NB4 (cell line): Measurements from ENCODE around the gene CA9.

Experiments
- CTCF ChIP-seq: IDR thresholded peaks from one replicate; pipeline ENCODE4 v1.5.1; 2012; ENCODE audit warnings: low read depth, low read length
- MAX ChIP-seq: IDR thresholded peaks from 2 replicates; pipeline ENCODE4 v1.6.1; 2011; ENCODE audit warnings: low read depth, low read length
- MYC ChIP-seq: IDR thresholded peaks from 2 replicates; pipeline ENCODE4 v1.6.1; 2011; ENCODE audit warnings: low read depth, low read length
- POLR2A ChIP-seq: IDR thresholded peaks from 2 replicates; pipeline ENCODE4 v1.6.1; 2011; ENCODE audit warnings: mild to moderate bottlenecking; ENCODE audit not compliant: insufficient read length; ENCODE audit errors: extremely low read depth

GRCh38 chr9:35690614-35691333 is 17.0 kb downstream of the CA9 start:
- TF ChIP-seq CTCF (no peak), POLR2A (no peak), MYC (no peak), MAX (no peak)
